Measurements from ENCODE around the gene PALLD. TPM values are rescaled to one million over a fixed set of nuclear protein-coding genes. Genes with fewer than 3 reads are reported as not detected.

The PALLD gene
- total RNA-seq, 4 donors from 2014 or later = 60.2 to 437 (median 118) TPM

GRCh38 chr4:168920441-168921065 lies 423.7 kb downstream of the PALLD start:
- H3K27ac ChIP-seq = peak overlapping the region in 1 of 4 donors; percentile 35
- intact Hi-C loops (cut with DNase I) = loop anchor here (10.0 kb wide), 1 partner anchor 564 kb away; no protein-coding TSS in a partner anchor
- no peaks in the 10 kb centered on the region for H3K9me3 ChIP-seq
- DNase-seq = no peak
- H3K4me3 ChIP-seq = no peak overlapping the region
- no peaks in the 10 kb centered on the region for H3K27me3 ChIP-seq
- H3K4me1 ChIP-seq = no peaks in the 10 kb centered on the region
- peaks cover 6 to 90% (median 12%) of the 10 kb centered on the region in 3 donors for H3K36me3 ChIP-seq
- TF ChIP-seq POLR2A (IDR thresholded peaks at IDR 0.05) = no peak
- TF ChIP-seq CTCF (IDR thresholded peaks at IDR 0.05) = no peak
- 78 to 82% methylated on average over 6 of the region's 6 CpGs for WGBS, 2 donors

GRCh38 chr4:168923526-168924194 lies 426.8 kb downstream of the PALLD start:
- H3K9me3 ChIP-seq = no peaks in the 10 kb centered on the region
- no peak overlapping the region for H3K4me3 ChIP-seq
- H3K4me1 ChIP-seq = no peaks in the 10 kb centered on the region
- no peak for TF ChIP-seq POLR2A (IDR thresholded peaks at IDR 0.05)
- TF ChIP-seq CTCF (IDR thresholded peaks at IDR 0.05) = peak; percentile 69 to 85 (median 76)
- peaks cover 6 to 93% (median 28%) of the 10 kb centered on the region in 3 donors for H3K36me3 ChIP-seq
- WGBS, 2 donors = 21 to 22% methylated on average over 3 of the region's 3 CpGs
- intact Hi-C loops (cut with DNase I) = loop anchor here (10.0 kb wide), 1 partner anchor 561 kb away; no protein-coding TSS in a partner anchor
- no peak overlapping the region for H3K27ac ChIP-seq
- no peaks in the 10 kb centered on the region for H3K27me3 ChIP-seq
- DNase-seq = no peak

GRCh38 chr4:168924667-168925066 lies 427.8 kb downstream of the PALLD start:
- Histone ChIP-seq H3K9me3 (no peaks in the 10 kb centered on the region), H3K27me3 (no peaks in the 10 kb centered on the region), H3K4me3 (no peak overlapping the region), H3K36me3 (peaks cover 6 to 96% (median 28%) of the 10 kb centered on the region in 3 donors), H3K4me1 (no peaks in the 10 kb centered on the region), H3K27ac (no peak overlapping the region)
- WGBS, 2 donors = 76 to 81% methylated on average over 2 of the region's 2 CpGs
- no peak for TF ChIP-seq POLR2A (IDR thresholded peaks at IDR 0.05)
- TF ChIP-seq CTCF (IDR thresholded peaks at IDR 0.05) = no peak
- intact Hi-C loops (cut with DNase I) = loop anchor here (10.0 kb wide), 1 partner anchor 560 kb away; no protein-coding TSS in a partner anchor
- DNase-seq = no peak

- no peaks in the 10 kb centered on the region for H3K4me1 ChIP-seq
- DNase-seq = no peak
- intact Hi-C loops (cut with DNase I) = loop anchor here (10.0 kb wide), 1 partner anchor 559 kb away; no protein-coding TSS in a partner anchor
- no peak overlapping the region for H3K4me3 ChIP-seq
- peaks cover 0 to 9% (median 0%) of the 10 kb centered on the region in 3 donors for H3K9me3 ChIP-seq
- peaks cover 6 to 95% (median 28%) of the 10 kb centered on the region in 3 donors for H3K36me3 ChIP-seq
- H3K27ac ChIP-seq = no peak overlapping the region
- no peaks in the 10 kb centered on the region for H3K27me3 ChIP-seq
- WGBS, 2 donors = 92 to 94% methylated on average over 5 of the region's 5 CpGs
- no peak for TF ChIP-seq POLR2A (IDR thresholded peaks at IDR 0.05)
- no peak for TF ChIP-seq CTCF (IDR thresholded peaks at IDR 0.05)
These were observed 429.1 kb downstream of the PALLD start for GRCh38 chr4:168925789-168926490.

Data from esophagus squamous epithelium (tissue), 5 donors.